HepG2 (cell line): ENCODE measurements around the gene HMGN1. TPM values are rescaled to one million over a fixed set of nuclear protein-coding genes. Genes with fewer than 3 reads are reported as not detected.
A peak's percentile ranks its signal among the peaks of the same experiment; 100 is the strongest.

Source experiments
- ATAC-seq: fragments of 200-7000 bp; cut with Tn5 transposase; 3 replicates; pipeline ENCODE4 v1.9.1; 2020; ENCODE audit warnings: mild to moderate bottlenecking, moderate library complexity
- Bru-seq: library from RNA; stranded (reverse); fragments of 400-500 nt; gene quantifications from one replicate; lab custom pipeline; 2021; lab: Mats Ljungman, UMichigan
- BruChase-seq, 2 experiments: library from RNA; stranded (reverse); fragments of 400-500 nt; gene quantifications; one replicate each; lab custom pipeline; 2021; lab: Mats Ljungman, UMichigan
- BruUV-seq: library from RNA; stranded (reverse); fragments of 400-500 nt; replicated peaks from 2 replicates; lab custom pipeline; 2021; lab: Mats Ljungman, UMichigan
- CTCF ChIA-PET: fragments of 300-600 bp; formaldehyde crosslinking; extraction: SDS; loops from one replicate; lab custom pipeline; 2021; ENCODE audit warnings: low total read pairs, inconsistent platforms, low intra/inter-chr PET ratio; lab: Yijun Ruan, JAX
- POLR2A ChIA-PET: fragments of 350-600 bp; sonication (Branson Sonifier 250); formaldehyde crosslinking; loops from one replicate; lab custom pipeline; 2020; ENCODE audit warnings: antibody characterized with exemption, inconsistent platforms; lab: Yijun Ruan, JAX
- DNase-seq: peaks from one replicate; pipeline ENCODE4 v3.0.0-alpha.2; 2015; ENCODE audit warnings: low spot score
- FAIRE-seq: peaks from 3 replicates; lab custom pipeline; 2011; peaks lifted over from hg19 to GRCh38; lab: Jason Lieb, UNC
- H2AFZ ChIP-seq: one replicate; pipeline ENCODE4 v1.6.1; 2011; ENCODE audit warnings: low read length, inconsistent platforms
- H3K27ac ChIP-seq: fragments of 300-600 bp; 3 replicates; pipeline ENCODE4 v1.8.0; 2011; ENCODE audit warnings: mixed run types, mild to moderate bottlenecking, mixed read lengths, low read length, inconsistent platforms; ENCODE audit not compliant: insufficient read depth; ENCODE audit errors: extremely low read length
- H3K27me3 ChIP-seq, 2 experiments: fragments of 200-600 bp in 1 of 2; 2 replicates in 1 of 2; 3 replicates in 1 of 2; pipeline versions ENCODE4 v1.6.0 to v1.8.0; 2011; ENCODE audit warnings: low read length in 2 of 2, mild to moderate bottlenecking in 2 of 2, moderate library complexity in 2 of 2, inconsistent platforms in 1 of 2; ENCODE audit not compliant: insufficient read depth in 2 of 2, control insufficient read depth in 1 of 2
- H3K36me3 ChIP-seq, 2 experiments: fragments of 200-600 bp in 1 of 2; replicated peaks in 1 of 2; 2 replicates in 1 of 2; 3 replicates in 1 of 2; pipeline versions ENCODE4 v1.5.1 to v1.8.0; 2011; ENCODE audit warnings: low read length in 2 of 2, inconsistent platforms in 1 of 2; ENCODE audit not compliant: insufficient read depth in 2 of 2, control insufficient read depth in 1 of 2
- H3K4me1 ChIP-seq: 2 replicates; pipeline ENCODE4 v1.5.1; 2012; ENCODE audit warnings: low read length, inconsistent platforms; ENCODE audit not compliant: insufficient read depth
- H3K4me2 ChIP-seq: 2 replicates; pipeline ENCODE4 v1.6.0; 2011; ENCODE audit warnings: low read depth, low read length, inconsistent platforms
- H3K4me3 ChIP-seq, 3 experiments: fragments of 200-600 bp in 1 of 3; sonication (generic), shearing (Covaris generic) in 1 of 3; replicated peaks in 1 of 3; 2 replicates each; pipeline ENCODE4 v1.5.1; 2011 to 2016; ENCODE audit warnings: low read length in 3 of 3, inconsistent platforms in 2 of 3, low read depth in 2 of 3, mild to moderate bottlenecking in 2 of 3, control low read depth in 1 of 3, mixed read lengths in 1 of 3; ENCODE audit not compliant: insufficient read depth in 1 of 3
- H3K79me2 ChIP-seq: one replicate; pipeline ENCODE4 v1.6.1; 2011; ENCODE audit warnings: low read length, inconsistent platforms; ENCODE audit not compliant: insufficient read depth
- H3K9ac ChIP-seq: 2 replicates; pipeline ENCODE4 v1.6.0; 2011; ENCODE audit warnings: mild to moderate bottlenecking, low read depth, low read length, inconsistent platforms; ENCODE audit not compliant: insufficient read depth
- H3K9me3 ChIP-seq: 2 replicates; pipeline ENCODE4 v1.5.1; 2012; ENCODE audit warnings: mild to moderate bottlenecking, low read length
- H4K20me1 ChIP-seq: 2 replicates; pipeline ENCODE4 v1.6.0; 2011; ENCODE audit warnings: inconsistent platforms, mild to moderate bottlenecking, low read length, moderate library complexity; ENCODE audit not compliant: insufficient read depth
- EZH2 ChIP-seq: conservative IDR thresholded peaks from 2 replicates; pipeline ENCODE4 v1.6.1; 2012; ENCODE audit warnings: mild to moderate bottlenecking, low read depth, low read length, moderate library complexity
- GMEB1 ChIP-seq: sonication (generic); formaldehyde crosslinking; IDR thresholded peaks from 2 replicates; pipeline ENCODE4 v1.5.1; 2020; ENCODE audit warnings: missing genetic modification reagents, mild to moderate bottlenecking, borderline replicate concordance
- HOXA9 ChIP-seq: sonication (generic); formaldehyde crosslinking; IDR thresholded peaks from 2 replicates; pipeline ENCODE4 v1.8.1; 2022; ENCODE audit warnings: missing genetic modification reagents, mild to moderate bottlenecking, moderate library complexity, borderline replicate concordance
- KDM2A ChIP-seq: sonication (generic); formaldehyde crosslinking; IDR thresholded peaks from 2 replicates; pipeline ENCODE4 v1.4.0; 2020; ENCODE audit warnings: low read depth, missing genetic modification reagents, borderline replicate concordance
- NFYC ChIP-seq: IDR thresholded peaks from 2 replicates; pipeline ENCODE4 v1.6.1; 2016; ENCODE audit warnings: missing genetic modification reagents, missing compliant biosample characterization
- PATZ1 ChIP-seq: sonication (generic); formaldehyde crosslinking; IDR thresholded peaks from 2 replicates; pipeline ENCODE4 v1.4.0; 2020; ENCODE audit warnings: missing genetic modification reagents
- PHB2 ChIP-seq: fragments of 450-650 bp; IDR thresholded peaks from 2 replicates; pipeline ENCODE4 v1.6.1; 2018; ENCODE audit not compliant: partially characterized antibody
- RBM22 ChIP-seq: fragments of 200-400 bp; formaldehyde crosslinking; optimal IDR thresholded peaks from 2 replicates; pipeline ENCODE3; 2017; ENCODE audit warnings: mild to moderate bottlenecking, low read length, moderate library complexity
- SAFB2 ChIP-seq: sonication (generic); formaldehyde crosslinking; IDR thresholded peaks from 2 replicates; pipeline ENCODE4 v1.5.1; 2020; ENCODE audit warnings: missing genetic modification reagents, low read depth, mild to moderate bottlenecking, borderline replicate concordance
- SNAPC5 ChIP-seq: sonication (generic); formaldehyde crosslinking; IDR thresholded peaks from 2 replicates; pipeline ENCODE4 v1.8.1; 2023; ENCODE audit warnings: mild to moderate bottlenecking, missing genetic modification reagents, borderline replicate concordance
- ZNF747 ChIP-seq: sonication (generic); formaldehyde crosslinking; IDR thresholded peaks from 2 replicates; pipeline ENCODE4 v1.8.1; 2023; ENCODE audit warnings: missing genetic modification reagents, mild to moderate bottlenecking, borderline replicate concordance
- ZNF775 ChIP-seq: sonication (generic); formaldehyde crosslinking; IDR thresholded peaks from 2 replicates; pipeline ENCODE4 v1.4.0; 2020; ENCODE audit warnings: missing genetic modification reagents, mild to moderate bottlenecking, moderate library complexity, borderline replicate concordance
- WGBS: methylation state at CpG from one replicate; pipeline ENCODE4 v1.1.6; 2017; ENCODE audit warnings: low lambda C conversion rate; 5-methylcytosine and 5-hydroxymethylcytosine counted together
- in situ Hi-C: cut with HindIII; loops from 2 replicates; pipeline ENCODE4 v1.10.0; 2017; ENCODE audit warnings: low pct_unique_long_range_greater_than_20kb; ENCODE audit not compliant: extremely low pct_ligation_motif_present
- intact Hi-C: fragments of 100-400 bp; cut with micrococcal nuclease; formaldehyde crosslinking; loops from one replicate; pipeline ENCODE4 v1.10.0; 2022; ENCODE audit not compliant: unreplicated experiment
- long read RNA-seq, 2 experiments: library from RNA in 1 of 2; library from polyadenylated mRNA in 1 of 2; stranded (forward) in 1 of 2; unstranded in 1 of 2; transcript quantifications; one replicate each; pipeline ENCODE4 v2.0.0, GENCODE V29; 2019 to 2022
- polyA minus RNA-seq, 3 experiments: library from RNA; depleted of rRNA, polyadenylated mRNA; stranded (reverse); fragments of >200 nt; gene quantifications; 2 replicates each; pipeline ENCODE4 v1.2.3, GENCODE V29; 2011; ENCODE audit warnings: low replicate concordance in 1 of 3
- polyA plus RNA-seq, 8 experiments: library from polyadenylated mRNA; depleted of rRNA in 3 of 8; stranded (reverse) in 7 of 8; unstranded in 1 of 8; fragments of >200 nt; fragmentation: Illumina TruSeq in 4 of 8; extraction: Trizol in 4 of 8; gene quantifications; 2 replicates each; pipeline versions ENCODE4 v1.2.1 to v1.2.3, GENCODE V29; 2011 to 2016; ENCODE audit warnings: low read depth in 4 of 8, missing spikeins in 1 of 8, mixed read lengths in 1 of 8; ENCODE audit not compliant: insufficient read depth in 1 of 8
- total RNA-seq, 5 experiments: library from RNA; depleted of rRNA; stranded (reverse); fragments of >200 nt; fragmentation: Illumina TruSeq; extraction: Trizol; gene quantifications; 2 replicates each; pipeline ENCODE4 v1.2.3, GENCODE V29; 2016; ENCODE audit warnings: low read depth in 1 of 5

The HMGN1 gene
- total RNA-seq (2016; rRNA removed; fragmentation: Illumina TruSeq; extraction: Trizol) = 286 and 355 TPM in 2 replicates
- 200 and 237 TPM in 2 replicates for total RNA-seq (2016; cell fraction: cytosol; rRNA removed; fragmentation: Illumina TruSeq; extraction: Trizol; ENCODE audit: low read depth)
- total RNA-seq (2016; cell fraction: insoluble cytoplasmic fraction; rRNA removed; fragmentation: Illumina TruSeq; extraction: Trizol) = 276 and 350 TPM in 2 replicates
- total RNA-seq (2016; cell fraction: membrane; rRNA removed; fragmentation: Illumina TruSeq; extraction: Trizol) = 380 and 392 TPM in 2 replicates
- 162 and 177 TPM in 2 replicates for total RNA-seq (2016; cell fraction: nucleus; rRNA removed; fragmentation: Illumina TruSeq; extraction: Trizol)
- 69.2 and 104 TPM in 2 replicates for polyA plus RNA-seq (2011; rRNA removed)
- polyA plus RNA-seq (2011; cell fraction: cytosol; rRNA removed) = 42.7 and 59.4 TPM in 2 replicates
- 60.7 and 86.6 TPM in 2 replicates for polyA plus RNA-seq (2011; cell fraction: nucleus; rRNA removed)
- polyA plus RNA-seq (2012) = 128 and 194 TPM in 2 replicates
- polyA plus RNA-seq (2016; cell fraction: cytosol; fragmentation: Illumina TruSeq; extraction: Trizol; ENCODE audit: low read depth) = 295 and 368 TPM in 2 replicates
- polyA plus RNA-seq (2016; cell fraction: insoluble cytoplasmic fraction; fragmentation: Illumina TruSeq; extraction: Trizol; ENCODE audit: low read depth) = 469 and 491 TPM in 2 replicates
- polyA plus RNA-seq (2016; cell fraction: membrane; fragmentation: Illumina TruSeq; extraction: Trizol; ENCODE audit: low read depth) = 426 and 487 TPM in 2 replicates
- 344 and 363 TPM in 2 replicates for polyA plus RNA-seq (2016; cell fraction: nucleus; fragmentation: Illumina TruSeq; extraction: Trizol; ENCODE audit: insufficient read depth, low read depth)
- 17.4 and 49.8 TPM in 2 replicates for polyA minus RNA-seq (2011; rRNA and poly(A)+ RNA removed; ENCODE audit: low replicate concordance)
- 42.5 and 49.1 TPM in 2 replicates for polyA minus RNA-seq (2011; cell fraction: cytosol; rRNA and poly(A)+ RNA removed)
- polyA minus RNA-seq (2011; cell fraction: nucleus; rRNA and poly(A)+ RNA removed) = 49.1 and 49.8 TPM in 2 replicates
- Bru-seq, nascent RNA = percentile 97 among the genes with signal in this experiment
- percentile 97 among the genes with signal in this experiment for BruChase-seq, experiment 1, labeled RNA remaining after a 6-hour chase
- percentile 97 among the genes with signal in this experiment for BruChase-seq, experiment 2, labeled RNA remaining after a 2-hour chase
- long read RNA-seq, experiment 1, transcript HMGN1-204 (6 exons, 1,383 nt) = major isoform, 298 of 330 reads
- long read RNA-seq, experiment 1, partial matches to known transcripts = 12 of 330 reads
- long read RNA-seq, experiment 1, other reads (novel, unspliced or antisense) = 16 of 330 reads
- long read RNA-seq, experiment 2, transcript HMGN1-204 (6 exons, 1,383 nt) = major isoform, 84 of 234 reads
- long read RNA-seq, experiment 2, partial matches to known transcripts = 15 of 234 reads
- long read RNA-seq, experiment 2, other reads (novel, unspliced or antisense) = 132 of 234 reads

GRCh38 chr21:39348355-39349210 lies at the start of gene HMGN1:
HMGN1 (minus strand) TSS chr21:39349088; CDS start chr21:39348917, 171 bp downstream.
- H3K9me3 ChIP-seq = no peaks in the 10 kb centered on the region
- intact Hi-C loops = loop anchor here (1.0 to 2.0 kb wide), 2 partner anchors 36 to 40 kb away; partner anchors contain the start of gene BRWD1
- in situ Hi-C loops = loop anchor here (5.0 to 10.0 kb wide), 2 partner anchors 39 to 96 kb away; partner anchors contain the start of gene LCA5L
- peaks cover 40% of the 10 kb centered on the region for H3K4me1 ChIP-seq
- ATAC-seq (peak; percentile 60), DNase-seq (peak; percentile 73), FAIRE-seq (no peak)
- peaks cover 2 to 21% of the 10 kb centered on the region in 2 experiments; a peak in 4 of 5 replicates for H3K36me3 ChIP-seq
- no CpG with 5 or more reads among the region's 116 CpGs for WGBS
- H3K79me2 ChIP-seq = peaks cover 41% of the 10 kb centered on the region
- CTCF ChIA-PET = no interaction called here
- H2AFZ ChIP-seq = peak within 1 kb of the TSS; percentile 82
- POLR2A ChIA-PET = interaction anchor here (1.0 to 4.1 kb wide), 14 partner anchors 10 to 165 kb away, joined by 3 to 38 read pairs (median 5); partner anchors contain the start of genes BRWD1 and PSMG1
- peak within 1 kb of the TSS; percentile 96 for H3K27ac ChIP-seq
- H3K4me2 ChIP-seq = peak within 1 kb of the TSS; percentile 86
- H3K9ac ChIP-seq = peak within 1 kb of the TSS; percentile 94
- peaks cover 11% of the 10 kb centered on the region for H4K20me1 ChIP-seq
- H3K27me3 ChIP-seq = no peaks in the 10 kb centered on the region; a peak in 1 of 5 replicates
- H3K4me3 ChIP-seq = peak within 1 kb of the TSS; percentile 97 to 99 (median 98)
- no TSS peak for BruUV-seq
- TF ChIP-seq ZNF775 (CRISPR knock-in tag) (no peak), NFYC (CRISPR knock-in tag) (no peak), RBM22 (no peak), KDM2A (peak; percentile 77; the same call in 1 of the 2 replicates), SNAPC5 (CRISPR knock-in tag) (no peak), ZNF747 (CRISPR knock-in tag) (no peak), PATZ1 (CRISPR knock-in tag) (peak; percentile 79; the same call in 1 of the 2 replicates), SAFB2 (CRISPR knock-in tag) (peak; percentile 61; the same call in 1 of the 2 replicates), EZH2 (no peak), HOXA9 (CRISPR knock-in tag) (no peak), PHB2 (no peak), GMEB1 (no peak)
